Measurements from ENCODE around the gene GSTM2.

- TF ChIP-seq, protein P1, sequence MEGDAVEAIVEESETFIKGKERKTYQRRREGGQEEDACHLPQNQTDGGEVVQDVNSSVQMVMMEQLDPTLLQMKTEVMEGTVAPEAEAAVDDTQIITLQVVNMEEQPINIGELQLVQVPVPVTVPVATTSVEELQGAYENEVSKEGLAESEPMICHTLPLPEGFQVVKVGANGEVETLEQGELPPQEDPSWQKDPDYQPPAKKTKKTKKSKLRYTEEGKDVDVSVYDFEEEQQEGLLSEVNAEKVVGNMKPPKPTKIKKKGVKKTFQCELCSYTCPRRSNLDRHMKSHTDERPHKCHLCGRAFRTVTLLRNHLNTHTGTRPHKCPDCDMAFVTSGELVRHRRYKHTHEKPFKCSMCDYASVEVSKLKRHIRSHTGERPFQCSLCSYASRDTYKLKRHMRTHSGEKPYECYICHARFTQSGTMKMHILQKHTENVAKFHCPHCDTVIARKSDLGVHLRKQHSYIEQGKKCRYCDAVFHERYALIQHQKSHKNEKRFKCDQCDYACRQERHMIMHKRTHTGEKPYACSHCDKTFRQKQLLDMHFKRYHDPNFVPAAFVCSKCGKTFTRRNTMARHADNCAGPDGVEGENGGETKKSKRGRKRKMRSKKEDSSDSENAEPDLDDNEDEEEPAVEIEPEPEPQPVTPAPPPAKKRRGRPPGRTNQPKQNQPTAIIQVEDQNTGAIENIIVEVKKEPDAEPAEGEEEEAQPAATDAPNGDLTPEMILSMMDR (IDR thresholded peaks at IDR 0.05), result no peak
- TF ChIP-seq POLR2A (IDR thresholded peaks at IDR 0.05), result no peak
Observed at GRCh38 chr1:109626682-109627408, 41.0 kb upstream of the GSTM2 start.
